HepG2 (cell line): ENCODE data around the gene RPRD2. TPM values are rescaled to one million over a fixed set of nuclear protein-coding genes. Genes with fewer than 3 reads are reported as not detected.

Experiments
- CREM ChIP-seq, 2 experiments: sonication (generic) in 1 of 2; formaldehyde crosslinking in 1 of 2; IDR thresholded peaks; 2 replicates each; pipeline versions ENCODE4 v1.4.0 to v1.6.1; 2016 to 2020; ENCODE audit warnings: antibody characterized with exemption in 1 of 2, mild to moderate bottlenecking in 1 of 2, missing genetic modification reagents in 1 of 2
- MAX ChIP-seq: IDR thresholded peaks from 2 replicates; pipeline ENCODE4 v1.6.1; 2012; ENCODE audit warnings: inconsistent platforms
- MLLT10 ChIP-seq: sonication (generic); formaldehyde crosslinking; IDR thresholded peaks from 2 replicates; pipeline ENCODE4 v1.4.0; 2020; ENCODE audit warnings: missing genetic modification reagents
- NBN ChIP-seq: fragments of 450-650 bp; conservative IDR thresholded peaks from 2 replicates; pipeline ENCODE4 v1.6.1; 2017
- NFE2L2 ChIP-seq: fragments of 150-350 bp; IDR thresholded peaks from 2 replicates; pipeline ENCODE4 v1.6.1; 2014; ENCODE audit warnings: low read length
- PHF21A ChIP-seq: sonication (generic); formaldehyde crosslinking; IDR thresholded peaks from 2 replicates; pipeline ENCODE4 v1.5.0; 2020; ENCODE audit warnings: mild to moderate bottlenecking, missing genetic modification reagents
- SMARCE1 ChIP-seq: fragments of 450-650 bp; IDR thresholded peaks from 2 replicates; pipeline ENCODE4 v1.6.1; 2017; ENCODE audit warnings: borderline replicate concordance
- TAF15 ChIP-seq: fragments of 200-400 bp; formaldehyde crosslinking; IDR thresholded peaks from one replicate; pipeline ENCODE4 v1.6.1; 2018; ENCODE audit warnings: mild to moderate bottlenecking, low read depth, low read length; ENCODE audit not compliant: poor library complexity, severe bottlenecking
- ZBTB2 ChIP-seq: sonication (generic); formaldehyde crosslinking; IDR thresholded peaks from 2 replicates; pipeline ENCODE4 v1.8.0; 2022; ENCODE audit warnings: low read depth, missing genetic modification reagents
- ZBTB33 ChIP-seq: sonication (generic); formaldehyde crosslinking; IDR thresholded peaks from 2 replicates; pipeline ENCODE4 v1.4.0; 2020; ENCODE audit warnings: missing genetic modification reagents
- ZNF251 ChIP-seq: sonication (generic); formaldehyde crosslinking; IDR thresholded peaks from 2 replicates; pipeline ENCODE4 v1.9.0; 2021; ENCODE audit warnings: mild to moderate bottlenecking, missing genetic modification reagents
- ZNF547 ChIP-seq: sonication (generic); formaldehyde crosslinking; IDR thresholded peaks from 2 replicates; pipeline ENCODE4 v1.5.1; 2020; ENCODE audit warnings: mild to moderate bottlenecking, missing genetic modification reagents
- ZNF598 ChIP-seq: sonication (generic); formaldehyde crosslinking; IDR thresholded peaks from 2 replicates; pipeline ENCODE4 v1.5.1; 2020; ENCODE audit warnings: mild to moderate bottlenecking, missing genetic modification reagents, borderline replicate concordance
- ZNF605 ChIP-seq: sonication (generic); formaldehyde crosslinking; IDR thresholded peaks from 2 replicates; pipeline ENCODE4 v1.8.0; 2022; ENCODE audit warnings: mild to moderate bottlenecking, missing genetic modification reagents
- ZNF670 ChIP-seq: sonication (generic); formaldehyde crosslinking; IDR thresholded peaks from 2 replicates; pipeline ENCODE4 v1.8.0; 2022; ENCODE audit warnings: mild to moderate bottlenecking, missing genetic modification reagents, borderline replicate concordance
- ZNF720 ChIP-seq: sonication (generic); formaldehyde crosslinking; IDR thresholded peaks from 2 replicates; pipeline ENCODE4 v1.4.0; 2020; ENCODE audit warnings: missing genetic modification reagents
- polyA plus RNA-seq, 8 experiments: library from polyadenylated mRNA; depleted of rRNA in 3 of 8; stranded (reverse) in 7 of 8; unstranded in 1 of 8; fragments of >200 nt; fragmentation: Illumina TruSeq in 4 of 8; extraction: Trizol in 4 of 8; gene quantifications; 2 replicates each; pipeline versions ENCODE4 v1.2.1 to v1.2.3, GENCODE V29; 2011 to 2016; ENCODE audit warnings: low read depth in 4 of 8, missing spikeins in 1 of 8, mixed read lengths in 1 of 8; ENCODE audit not compliant: insufficient read depth in 1 of 8
- total RNA-seq, 5 experiments: library from RNA; depleted of rRNA; stranded (reverse); fragments of >200 nt; fragmentation: Illumina TruSeq; extraction: Trizol; gene quantifications; 2 replicates each; pipeline ENCODE4 v1.2.3, GENCODE V29; 2016; ENCODE audit warnings: low read depth in 1 of 5
- TF ChIP-seq, protein P1 (sequence below): IDR thresholded peaks from 2 replicates; pipeline ENCODE4 v1.4.0; 2020; ENCODE audit warnings: mild to moderate bottlenecking, missing genetic modification reagents
- TF ChIP-seq, protein P2 (sequence below): sonication (generic); formaldehyde crosslinking; IDR thresholded peaks from 2 replicates; pipeline ENCODE4 v1.5.0; 2020; ENCODE audit warnings: mild to moderate bottlenecking, missing genetic modification reagents, borderline replicate concordance
- TF ChIP-seq, protein P3 (sequence below): IDR thresholded peaks from 2 replicates; pipeline ENCODE4 v1.6.1; 2016; ENCODE audit warnings: low read depth, borderline replicate concordance

The RPRD2 gene
- total and polyA plus RNA-seq, 2 of the 13 experiments (the other 11 are each of a cell fraction or from before 2014, with no cell fraction given) = 8.0 to 8.9 TPM

DNA sequence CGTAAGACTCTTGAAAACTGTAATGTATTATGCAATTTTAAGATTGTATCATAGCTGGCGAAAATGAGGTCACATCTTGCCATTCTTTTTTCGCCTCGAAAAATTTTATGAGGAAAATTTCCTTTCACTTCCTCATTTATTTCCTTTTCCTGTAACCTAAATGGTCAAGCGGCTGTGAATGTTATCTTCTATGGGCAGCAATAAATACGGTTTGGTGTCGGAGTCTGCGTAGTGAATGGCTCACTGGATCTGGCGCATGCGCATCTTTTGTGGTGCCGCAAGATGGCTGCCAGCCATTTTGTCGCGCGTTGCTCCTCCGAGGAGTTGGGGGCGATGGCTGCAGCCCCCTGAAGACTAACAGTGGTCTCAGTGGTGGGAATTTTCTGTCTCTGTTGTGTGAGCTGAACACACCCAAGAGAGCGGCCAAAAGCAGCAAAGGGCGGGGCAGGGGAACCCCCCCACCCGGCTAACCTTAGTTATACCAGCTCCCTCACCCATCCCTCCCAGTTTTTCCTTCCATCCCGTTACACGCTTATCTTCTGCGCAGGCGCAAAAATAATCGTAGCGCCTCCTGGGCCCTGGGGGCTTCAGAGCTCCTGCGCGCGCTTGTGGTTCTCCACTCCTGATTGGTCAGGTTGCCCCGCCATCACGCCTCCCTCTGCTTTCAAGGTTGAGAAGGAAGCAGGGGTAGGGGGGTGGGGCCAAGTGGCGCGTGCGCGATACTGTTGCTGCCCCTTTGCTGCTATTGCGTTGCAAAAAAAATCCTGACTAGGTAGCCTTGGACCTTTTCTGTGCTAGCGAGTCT, at the start of gene RPRD2 (continued):
- TF ChIP-seq, protein P1, sequence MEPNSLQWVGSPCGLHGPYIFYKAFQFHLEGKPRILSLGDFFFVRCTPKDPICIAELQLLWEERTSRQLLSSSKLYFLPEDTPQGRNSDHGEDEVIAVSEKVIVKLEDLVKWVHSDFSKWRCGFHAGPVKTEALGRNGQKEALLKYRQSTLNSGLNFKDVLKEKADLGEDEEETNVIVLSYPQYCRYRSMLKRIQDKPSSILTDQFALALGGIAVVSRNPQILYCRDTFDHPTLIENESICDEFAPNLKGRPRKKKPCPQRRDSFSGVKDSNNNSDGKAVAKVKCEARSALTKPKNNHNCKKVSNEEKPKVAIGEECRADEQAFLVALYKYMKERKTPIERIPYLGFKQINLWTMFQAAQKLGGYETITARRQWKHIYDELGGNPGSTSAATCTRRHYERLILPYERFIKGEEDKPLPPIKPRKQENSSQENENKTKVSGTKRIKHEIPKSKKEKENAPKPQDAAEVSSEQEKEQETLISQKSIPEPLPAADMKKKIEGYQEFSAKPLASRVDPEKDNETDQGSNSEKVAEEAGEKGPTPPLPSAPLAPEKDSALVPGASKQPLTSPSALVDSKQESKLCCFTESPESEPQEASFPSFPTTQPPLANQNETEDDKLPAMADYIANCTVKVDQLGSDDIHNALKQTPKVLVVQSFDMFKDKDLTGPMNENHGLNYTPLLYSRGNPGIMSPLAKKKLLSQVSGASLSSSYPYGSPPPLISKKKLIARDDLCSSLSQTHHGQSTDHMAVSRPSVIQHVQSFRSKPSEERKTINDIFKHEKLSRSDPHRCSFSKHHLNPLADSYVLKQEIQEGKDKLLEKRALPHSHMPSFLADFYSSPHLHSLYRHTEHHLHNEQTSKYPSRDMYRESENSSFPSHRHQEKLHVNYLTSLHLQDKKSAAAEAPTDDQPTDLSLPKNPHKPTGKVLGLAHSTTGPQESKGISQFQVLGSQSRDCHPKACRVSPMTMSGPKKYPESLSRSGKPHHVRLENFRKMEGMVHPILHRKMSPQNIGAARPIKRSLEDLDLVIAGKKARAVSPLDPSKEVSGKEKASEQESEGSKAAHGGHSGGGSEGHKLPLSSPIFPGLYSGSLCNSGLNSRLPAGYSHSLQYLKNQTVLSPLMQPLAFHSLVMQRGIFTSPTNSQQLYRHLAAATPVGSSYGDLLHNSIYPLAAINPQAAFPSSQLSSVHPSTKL (CRISPR knock-in tag) = peak; percentile 59; the same call in 1 of the 2 replicates
- TF ChIP-seq MLLT10 (no peak), TAF15 (no peak), NFE2L2 (no peak), ZBTB33 (CRISPR knock-in tag) (no peak), MAX (peak; percentile 42), NBN (no peak), ZNF605 (peak; percentile 55), ZNF598 (CRISPR knock-in tag) (no peak), ZNF251 (CRISPR knock-in tag) (no peak), PHF21A (CRISPR knock-in tag) (peak; percentile 62), ZBTB2 (CRISPR knock-in tag) (peak; percentile 12; the same call in 1 of the 2 replicates), CREM (IDR thresholded peaks at IDR 0.05) (peak; percentile 66), CREM (CRISPR knock-in tag; IDR thresholded peaks at IDR 0.05) (no peak), ZNF720 (CRISPR knock-in tag) (no peak), ZNF670 (CRISPR knock-in tag) (no peak), ZNF547 (CRISPR knock-in tag) (no peak), SMARCE1 (no peak)
- TF ChIP-seq, protein P2, sequence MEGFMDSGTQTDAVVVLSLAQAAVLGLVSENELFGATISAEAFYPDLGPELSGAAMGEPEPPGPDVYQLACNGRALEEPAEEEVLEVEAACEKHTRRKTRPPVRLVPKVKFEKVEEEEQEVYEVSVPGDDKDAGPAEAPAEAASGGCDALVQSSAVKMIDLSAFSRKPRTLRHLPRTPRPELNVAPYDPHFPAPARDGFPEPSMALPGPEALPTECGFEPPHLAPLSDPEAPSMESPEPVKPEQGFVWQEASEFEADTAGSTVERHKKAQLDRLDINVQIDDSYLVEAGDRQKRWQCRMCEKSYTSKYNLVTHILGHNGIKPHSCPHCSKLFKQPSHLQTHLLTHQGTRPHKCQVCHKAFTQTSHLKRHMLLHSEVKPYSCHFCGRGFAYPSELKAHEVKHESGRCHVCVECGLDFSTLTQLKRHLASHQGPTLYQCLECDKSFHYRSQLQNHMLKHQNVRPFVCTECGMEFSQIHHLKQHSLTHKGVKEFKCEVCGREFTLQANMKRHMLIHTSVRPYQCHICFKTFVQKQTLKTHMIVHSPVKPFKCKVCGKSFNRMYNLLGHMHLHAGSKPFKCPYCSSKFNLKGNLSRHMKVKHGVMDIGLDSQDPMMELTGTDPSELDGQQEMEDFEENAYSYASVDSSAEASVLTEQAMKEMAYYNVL = no peak
- TF ChIP-seq, protein P3, sequence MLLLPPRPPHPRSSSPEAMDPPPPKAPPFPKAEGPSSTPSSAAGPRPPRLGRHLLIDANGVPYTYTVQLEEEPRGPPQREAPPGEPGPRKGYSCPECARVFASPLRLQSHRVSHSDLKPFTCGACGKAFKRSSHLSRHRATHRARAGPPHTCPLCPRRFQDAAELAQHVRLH = no peak
